HG03196 (cell line): ENCODE results near the gene LETM1.

Source experiments
- ATAC-seq: cut with Tn5 transposase; IDR thresholded peaks from one replicate; pipeline ENCODE4 v1.9.1; 2021; ENCODE audit not compliant: unreplicated experiment

Gene LETM1

DNA sequence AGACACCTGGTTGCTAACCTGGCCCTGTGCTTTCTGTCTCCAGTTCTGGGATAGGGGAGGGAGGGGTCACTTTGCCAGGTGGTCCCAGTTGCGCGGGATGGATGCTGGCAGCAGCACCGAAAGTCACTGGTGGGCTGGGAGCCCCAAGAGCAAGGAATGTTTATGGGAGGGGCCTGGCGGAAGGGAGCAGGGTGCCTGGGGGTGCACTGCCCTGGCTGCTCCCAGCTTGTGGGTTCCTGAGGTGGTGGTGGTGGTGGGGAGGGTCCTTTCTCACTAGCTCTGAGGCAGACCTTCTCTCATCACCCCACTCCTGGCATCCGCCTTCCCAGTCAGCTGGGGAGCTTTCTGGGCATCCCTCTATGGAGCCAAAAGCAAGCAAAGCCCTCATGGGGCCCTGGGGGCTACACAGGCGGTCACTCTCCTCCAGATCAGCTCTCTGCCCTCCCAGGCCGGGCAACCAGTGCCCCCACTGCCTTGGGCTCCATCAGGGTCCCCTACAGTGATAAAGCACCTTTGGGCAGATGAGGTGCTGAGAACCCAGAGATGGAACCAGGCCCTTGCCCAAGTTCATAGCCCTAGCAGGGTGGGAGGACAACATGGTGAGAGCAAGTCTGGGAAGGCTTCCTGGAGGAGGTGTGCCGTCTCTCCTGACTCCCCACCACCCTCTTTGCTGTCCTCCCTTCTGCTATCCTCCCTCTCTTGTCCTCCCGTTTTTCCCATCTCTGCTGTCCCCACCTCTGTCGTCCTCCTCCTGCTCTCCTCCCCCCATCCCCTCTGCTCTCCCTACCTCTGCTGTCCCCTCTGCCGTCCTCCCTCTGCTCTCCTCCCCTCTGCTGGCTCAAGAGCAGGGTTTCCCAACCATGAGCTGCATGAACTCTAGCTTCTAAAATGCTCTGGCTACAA is 46.9 kb downstream of the LETM1 start:
- no peak for ATAC-seq

DNA sequence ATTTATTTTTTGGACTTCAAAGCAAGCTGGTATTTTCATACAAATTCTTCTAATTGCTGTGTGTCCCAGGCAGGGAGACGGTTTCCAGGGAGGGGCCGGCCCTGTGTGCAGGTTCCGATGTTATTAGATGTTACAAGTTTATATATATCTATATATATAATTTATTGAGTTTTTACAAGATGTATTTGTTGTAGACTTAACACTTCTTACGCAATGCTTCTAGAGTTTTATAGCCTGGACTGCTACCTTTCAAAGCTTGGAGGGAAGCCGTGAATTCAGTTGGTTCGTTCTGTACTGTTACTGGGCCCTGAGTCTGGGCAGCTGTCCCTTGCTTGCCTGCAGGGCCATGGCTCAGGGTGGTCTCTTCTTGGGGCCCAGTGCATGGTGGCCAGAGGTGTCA is 47.6 kb downstream of the LETM1 start:
- no peak for ATAC-seq

- no peak for ATAC-seq
These were observed 48.6 kb downstream of the LETM1 start for GRCh38 chr4:1807332-1807777.

GRCh38 chr4:1806596-1807331 is 49.2 kb downstream of the LETM1 start:
- ATAC-seq: no peak

- ATAC-seq: no peak
These were observed 49.8 kb downstream of the LETM1 start for GRCh38 chr4:1806223-1806564.

- ATAC-seq: no peak
These were observed 50.3 kb downstream of the LETM1 start for GRCh38 chr4:1805493-1806222.

DNA sequence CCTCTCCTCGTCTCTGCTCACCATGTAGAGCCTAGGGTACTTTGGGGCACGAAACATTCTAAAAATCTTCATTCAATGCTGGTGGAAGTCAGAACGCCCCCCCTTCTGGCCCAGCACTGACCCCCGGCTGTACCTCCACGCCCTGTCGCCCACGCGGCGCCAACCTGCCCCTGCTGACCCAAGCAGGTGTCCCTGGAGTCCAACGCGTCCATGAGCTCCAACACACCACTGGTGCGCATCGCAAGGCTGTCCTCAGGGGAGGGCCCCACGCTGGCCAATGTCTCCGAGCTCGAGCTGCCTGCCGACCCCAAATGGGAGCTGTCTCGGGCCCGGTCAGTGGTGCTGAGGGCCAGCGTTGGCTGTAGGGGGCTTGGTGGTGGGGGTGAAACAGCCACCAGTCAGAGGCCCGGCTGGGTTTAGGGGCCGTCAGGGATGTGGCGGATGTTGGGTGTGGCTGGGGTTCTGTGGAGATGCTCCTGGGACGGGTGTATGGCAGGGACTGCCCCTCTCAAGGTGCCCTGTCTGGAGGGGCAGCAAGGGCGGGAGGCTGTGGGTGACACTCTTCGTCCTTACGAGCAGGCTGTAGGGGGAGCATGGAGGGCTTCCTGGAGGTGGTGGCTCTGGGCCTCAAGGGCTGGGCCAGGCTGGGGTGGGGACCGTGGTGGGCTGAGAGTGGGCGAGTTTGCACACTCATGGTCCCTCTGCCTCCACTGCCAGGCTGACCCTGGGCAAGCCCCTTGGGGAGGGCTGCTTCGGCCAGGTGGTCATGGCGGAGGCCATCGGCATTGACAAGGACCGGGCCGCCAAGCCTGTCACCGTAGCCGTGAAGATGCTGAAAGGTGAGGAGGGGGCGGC is 51.1 kb downstream of the LETM1 start:
- no peak for ATAC-seq

GRCh38 chr4:1803523-1804423 is 52.2 kb downstream of the LETM1 start:
- ATAC-seq: no peak

- ATAC-seq: no peak
These were observed 53.0 kb downstream of the LETM1 start for GRCh38 chr4:1802720-1803522.

DNA sequence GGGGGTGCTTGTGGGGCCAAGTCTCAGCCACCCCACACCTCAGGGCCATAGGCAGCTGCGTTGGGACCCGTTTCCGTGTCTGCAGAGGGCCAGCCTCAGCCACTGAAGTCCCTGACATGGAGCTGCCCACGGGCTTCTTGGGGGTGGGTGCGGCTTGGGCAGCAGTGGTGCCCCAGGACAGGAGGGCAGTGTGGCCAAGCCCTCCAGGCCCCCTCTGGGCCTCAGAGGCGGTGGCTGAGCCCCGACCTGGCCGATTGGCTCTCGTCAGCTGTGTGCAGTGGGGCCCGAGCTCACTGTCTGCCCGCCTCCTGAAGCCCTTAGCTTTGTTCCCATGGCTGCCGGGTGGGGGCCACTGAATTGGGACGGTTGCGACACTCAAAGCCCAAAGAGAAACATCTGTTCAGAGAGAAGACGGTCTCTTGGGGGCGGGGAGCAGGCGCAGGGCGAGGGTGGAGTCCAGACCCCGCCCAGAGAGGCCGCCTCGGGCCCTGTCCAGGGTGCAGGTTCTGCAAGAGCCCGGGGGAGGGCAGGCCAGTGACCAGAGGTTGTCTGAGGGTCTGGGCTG is 53.7 kb downstream of the LETM1 start:
- ATAC-seq: no peak

GRCh38 chr4:1801286-1801958 is 54.5 kb downstream of the LETM1 start:
- ATAC-seq: no peak

DNA sequence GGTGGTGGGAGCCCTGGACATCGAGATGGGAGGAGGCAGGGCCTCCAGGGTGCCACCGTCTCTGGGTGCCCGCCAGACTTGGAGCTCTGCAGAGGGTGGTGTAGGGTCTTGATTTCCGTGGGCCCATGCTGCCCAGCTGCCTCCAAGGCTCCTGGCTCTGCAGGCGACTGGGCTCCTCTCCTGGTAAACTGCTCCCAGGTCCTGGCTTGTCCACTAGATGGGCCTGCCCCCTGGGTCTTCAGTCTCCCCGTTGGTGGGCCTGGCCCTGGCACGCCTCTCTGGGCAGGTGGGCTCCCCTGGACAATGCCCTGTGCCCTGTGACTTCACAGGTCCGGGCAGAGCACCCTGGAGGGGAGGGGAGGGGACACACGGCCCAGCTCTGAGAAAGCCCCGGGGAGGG is 55.2 kb downstream of the LETM1 start:
- no peak for ATAC-seq

DNA sequence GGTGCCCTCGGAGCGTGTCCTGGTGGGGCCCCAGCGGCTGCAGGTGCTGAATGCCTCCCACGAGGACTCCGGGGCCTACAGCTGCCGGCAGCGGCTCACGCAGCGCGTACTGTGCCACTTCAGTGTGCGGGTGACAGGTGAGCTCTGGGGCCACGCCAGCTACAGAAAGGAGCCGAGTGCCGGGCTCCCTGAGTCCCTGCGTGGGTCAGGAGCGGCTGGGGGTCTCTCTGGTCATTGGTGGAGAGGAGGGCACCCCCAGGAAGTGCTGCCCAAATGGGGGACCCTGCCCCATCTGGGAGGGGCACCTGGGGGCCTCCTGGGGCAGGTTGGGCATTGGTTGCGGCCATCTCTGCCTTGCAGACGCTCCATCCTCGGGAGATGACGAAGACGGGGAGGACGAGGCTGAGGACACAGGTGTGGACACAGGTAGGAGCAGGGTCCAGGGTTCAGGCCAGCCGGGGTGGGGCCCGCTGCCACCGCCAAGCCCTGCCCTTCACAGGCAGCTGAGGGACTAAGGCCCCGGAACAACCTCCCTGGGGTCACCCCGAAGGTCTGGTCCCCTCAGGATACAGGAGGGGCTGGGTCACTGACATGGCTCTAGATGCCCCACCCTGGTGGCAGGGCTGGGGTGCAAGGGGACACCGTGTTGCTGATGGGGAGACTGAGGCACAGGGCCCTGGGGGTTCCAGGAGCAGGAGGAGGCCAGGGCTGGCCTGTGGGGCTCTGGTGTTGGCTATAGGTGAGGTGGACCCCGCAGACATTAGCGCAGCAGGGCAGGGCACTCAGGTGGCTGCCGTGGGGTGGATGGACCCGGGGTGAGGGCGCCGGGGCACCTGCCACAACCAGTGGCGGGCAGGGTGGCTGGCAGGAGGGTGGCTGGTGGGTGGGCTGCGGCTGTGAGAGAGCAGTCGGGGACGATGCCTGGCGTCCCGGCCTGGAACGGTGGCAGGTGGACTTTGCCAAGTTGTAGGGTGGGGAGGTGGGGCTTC is 56.3 kb downstream of the LETM1 start:
- ATAC-seq: no peak

DNA sequence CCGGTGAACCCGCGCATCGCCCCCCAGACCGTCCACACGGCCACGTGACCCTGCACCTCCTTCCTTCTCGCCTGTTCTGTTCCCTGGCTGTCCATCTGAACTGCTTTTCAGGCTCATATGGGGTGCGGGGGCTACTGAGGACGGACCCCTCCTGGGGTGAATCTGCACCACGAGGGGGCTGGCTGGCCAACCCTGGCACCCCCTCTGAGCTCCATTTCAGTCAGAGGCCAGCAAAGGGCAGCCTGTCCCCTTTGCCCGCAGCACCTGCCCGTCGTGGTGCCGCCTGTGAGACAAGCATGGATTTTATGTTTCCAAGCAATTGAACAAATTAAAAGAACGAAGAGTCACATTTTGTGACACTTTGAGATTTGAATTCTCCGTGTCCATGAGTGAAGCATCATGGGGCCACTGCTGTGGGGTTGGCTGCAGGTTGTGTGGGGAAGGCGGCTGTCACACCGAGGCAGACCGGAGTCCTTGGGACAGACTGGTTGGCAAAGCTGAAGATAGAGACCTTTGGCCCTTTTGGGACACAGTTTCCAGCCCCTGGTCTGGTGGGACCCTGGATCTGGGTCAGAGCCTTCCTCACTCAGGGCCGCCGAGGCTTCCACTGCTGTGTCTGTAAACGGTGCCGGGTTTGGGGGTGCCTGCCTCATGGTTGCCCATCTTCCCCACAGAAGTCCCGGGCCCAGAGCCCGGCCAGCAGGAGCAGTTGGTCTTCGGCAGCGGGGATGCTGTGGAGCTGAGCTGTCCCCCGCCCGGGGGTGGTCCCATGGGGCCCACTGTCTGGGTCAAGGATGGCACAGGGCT is 57.2 kb downstream of the LETM1 start:
- ATAC-seq: no peak

- no peak for ATAC-seq
These were observed 57.9 kb downstream of the LETM1 start for GRCh38 chr4:1797861-1798579.
